B cell (primary cell): ENCODE data around the gene CHAC1. TPM values are rescaled to one million over a fixed set of nuclear protein-coding genes. Genes with fewer than 3 reads are reported as not detected.
"Not testable (repeated sequence)": the region's sequence is repeated elsewhere in the genome, so short reads cannot be mapped to it uniquely, and the experiment has no call there.

Experiments used
- ATAC-seq: fragments of 200-7000 bp; cut with Tn5 transposase; one replicate; pipeline ENCODE4 v1.10.0; 2021; ENCODE audit warnings: low read depth, mild to moderate bottlenecking, moderate number of reproducible peaks, moderate library complexity
- CTCF ChIA-PET: fragments of 350-600 bp; sonication (Branson Sonifier 250); formaldehyde crosslinking; loops from one replicate; lab custom pipeline; 2021; ENCODE audit warnings: antibody characterized with exemption, inconsistent platforms; lab: Charles Lee
- POLR2A ChIA-PET: fragments of 350-600 bp; sonication (Branson Sonifier 250); formaldehyde crosslinking; loops from one replicate; lab custom pipeline; 2021; ENCODE audit warnings: antibody characterized with exemption; lab: Charles Lee
- DNase-seq: peaks from one replicate; pipeline ENCODE4 v3.0.0; 2013
- H2AFZ ChIP-seq: 2 replicates; pipeline ENCODE4 v1.6.1; 2012; ENCODE audit warnings: mild to moderate bottlenecking, low read depth, low read length; ENCODE audit not compliant: insufficient read depth, poor library complexity, severe bottlenecking
- H3K27ac ChIP-seq, 2 donors: 1 replicate in 1 of 2; 2 replicates in 1 of 2; pipeline ENCODE4 v1.5.1; 2012 to 2013; ENCODE audit warnings: low read length in 2 of 2, mild to moderate bottlenecking in 2 of 2, moderate library complexity in 1 of 2
- H3K27me3 ChIP-seq, 4 experiments: fragments of 200-600 bp in 1 of 4; sonication (generic) in 1 of 4; replicated peaks in 1 of 4; 1 replicate in 2 of 4; 2 replicates in 2 of 4; pipeline versions ENCODE4 v1.6.1 to v1.7.0; 2013 to 2016; ENCODE audit warnings: low read length in 3 of 4, mild to moderate bottlenecking in 2 of 4, mixed read lengths in 1 of 4, moderate library complexity in 1 of 4; ENCODE audit not compliant: insufficient read depth in 4 of 4, control insufficient read depth in 3 of 4; ENCODE audit errors: control extremely low read depth in 1 of 4
- H3K36me3 ChIP-seq, 2 experiments: replicated peaks in 1 of 2; 1 replicate in 1 of 2; 2 replicates in 1 of 2; pipeline versions ENCODE4 v1.6.1 to v1.7.1; 2013; ENCODE audit warnings: low read length in 1 of 2; ENCODE audit not compliant: insufficient read depth in 2 of 2, control insufficient read depth in 1 of 2; ENCODE audit errors: control extremely low read depth in 1 of 2, extremely low read depth in 1 of 2
- H3K4me1 ChIP-seq, 2 donors: fragments of 200-600 bp in 1 of 2; sonication (generic) in 1 of 2; 1 replicate in 1 of 2; 2 replicates in 1 of 2; pipeline versions ENCODE4 v1.5.1 to v1.6.1; 2013 to 2017; ENCODE audit warnings: low read length in 2 of 2; ENCODE audit not compliant: control insufficient read depth in 2 of 2, insufficient read depth in 2 of 2
- H3K4me2 ChIP-seq: replicated peaks from 2 replicates; pipeline ENCODE3; 2012; ENCODE audit warnings: mild to moderate bottlenecking, low read depth, low read length; ENCODE audit not compliant: poor library complexity, severe bottlenecking
- H3K4me3 ChIP-seq, 5 experiments: fragments of 200-600 bp in 1 of 5; sonication (generic) in 1 of 5; 1 replicate in 3 of 5; 2 replicates in 2 of 5; pipeline versions ENCODE4 v1.5.1 to v1.7.0; 2011 to 2016; ENCODE audit warnings: low read length in 4 of 5, mild to moderate bottlenecking in 4 of 5, low read depth in 2 of 5, control low read depth in 1 of 5, moderate library complexity in 1 of 5; ENCODE audit not compliant: insufficient read depth in 1 of 5; ENCODE audit errors: control extremely low read depth in 1 of 5, extremely low read depth in 1 of 5
- H3K79me2 ChIP-seq: fragments of 200-600 bp; sonication (generic); one replicate; pipeline ENCODE4 v1.6.0; 2016; ENCODE audit warnings: low read length; ENCODE audit not compliant: control insufficient read depth, insufficient read depth
- H3K9ac ChIP-seq: fragments of 200-600 bp; sonication (generic); 2 replicates; pipeline ENCODE4 v1.6.1; 2017; ENCODE audit warnings: mild to moderate bottlenecking, low read length, moderate library complexity
- H3K9me3 ChIP-seq, 3 donors: one replicate each; pipeline versions ENCODE4 v1.6.1 to v1.7.1; 2013; ENCODE audit warnings: low read length in 2 of 3; ENCODE audit not compliant: control insufficient read depth in 2 of 3, insufficient read depth in 1 of 3; ENCODE audit errors: control extremely low read depth in 1 of 3
- H4K20me1 ChIP-seq: 2 replicates; pipeline ENCODE4 v1.6.0; 2012; ENCODE audit warnings: mild to moderate bottlenecking, low read length; ENCODE audit not compliant: insufficient read depth, control insufficient read depth, poor library complexity, severe bottlenecking
- H3K27ac Mint-ChIP-seq: one replicate; pipeline ENCODE4 v1.8.0; 2021; ENCODE audit warnings: mixed read lengths
- H3K27me3 Mint-ChIP-seq: one replicate; pipeline ENCODE4 v1.8.0; 2021; ENCODE audit warnings: mixed read lengths
- H3K4me1 Mint-ChIP-seq: one replicate; pipeline ENCODE4 v1.8.0; 2021; ENCODE audit warnings: mixed read lengths
- H3K4me3 Mint-ChIP-seq: one replicate; pipeline ENCODE4 v1.8.0; 2021; ENCODE audit warnings: mixed read lengths
- H3K9me3 Mint-ChIP-seq: one replicate; pipeline ENCODE4 v1.8.0; 2022; ENCODE audit warnings: mixed read lengths; ENCODE audit not compliant: insufficient read depth
- EZH2 ChIP-seq: IDR thresholded peaks from 2 replicates; pipeline ENCODE4 v1.6.1; 2012; ENCODE audit warnings: borderline replicate concordance, low read depth, mild to moderate bottlenecking, moderate library complexity, low read length; ENCODE audit not compliant: insufficient read depth, poor library complexity, severe bottlenecking
- WGBS: methylation state at CpG from one replicate; pipeline ENCODE4 v1.1.5; 2013; ENCODE audit warnings: missing lambda C conversion rate; ENCODE audit not compliant: insufficient coverage; 5-methylcytosine and 5-hydroxymethylcytosine counted together
- intact Hi-C: fragments of 100-400 bp; cut with micrococcal nuclease; formaldehyde crosslinking; loops from one replicate; pipeline ENCODE4 v1.10.0; 2022
- polyA plus RNA-seq: library from polyadenylated mRNA; depleted of rRNA; stranded (reverse); fragments of >200 nt; gene quantifications from 2 replicates; pipeline ENCODE4 v1.2.3, GENCODE V29; 2012
- total RNA-seq, 2 donors: library from RNA; stranded (reverse); fragments of 120-200 nt in 1 of 2; gene quantifications; 1 replicate in 1 of 2; 2 replicates in 1 of 2; pipeline versions ENCODE4 v1.2.3 to v1.2.4, GENCODE V29; 2013 to 2022
- TF ChIP-seq, protein P1 (sequence below): fragments of 200-600 bp; IDR thresholded peaks from one replicate; pipeline ENCODE4 v1.8.0; 2022; ENCODE audit warnings: antibody characterized with exemption, mild to moderate bottlenecking

CHAC1 gene
- total and polyA plus RNA-seq, 2 donors (not counting 1 experiment from before 2014, with no cell fraction given) = 0.81 to 3.6 TPM

DNA sequence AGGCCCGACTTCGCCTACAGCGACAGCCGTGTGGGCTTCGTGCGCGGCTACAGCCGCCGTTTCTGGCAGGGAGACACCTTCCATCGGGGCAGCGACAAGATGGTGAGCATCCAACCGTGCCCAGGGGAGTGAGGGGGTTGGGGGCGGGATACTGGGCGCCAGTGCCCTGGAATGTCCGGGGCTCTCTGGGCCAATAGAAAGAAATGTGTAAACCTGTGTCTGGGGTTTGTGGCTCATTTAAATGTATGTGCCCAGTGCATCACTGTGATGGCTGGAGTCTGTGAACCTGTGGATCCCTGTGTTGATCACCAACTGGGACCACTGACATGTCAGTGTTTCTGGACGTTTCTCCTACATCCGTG lies 423 bp downstream of the CHAC1 start:
- Histone ChIP-seq H3K4me1 (peaks cover 9 to 14% of the 10 kb centered on the region in 2 donors), H3K4me2 (peak overlapping the region; percentile 97), H3K9ac (peak overlapping the region; percentile 68), H3K36me3 (no peaks in the 10 kb centered on the region), H2AFZ (peak overlapping the region; percentile 92), H3K27ac (no peak overlapping the region), H3K4me3 (peak overlapping the region; percentile 28 to 74 (median 64)), H3K27me3 (peaks cover 0 to 13% (median 2%) of the 10 kb centered on the region in 4 experiments), H3K79me2 (no peaks in the 10 kb centered on the region), H3K9me3 (no peaks in the 10 kb centered on the region), H4K20me1 (no peaks in the 10 kb centered on the region)
- no peak for TF ChIP-seq EZH2
- TF ChIP-seq, protein P1, sequence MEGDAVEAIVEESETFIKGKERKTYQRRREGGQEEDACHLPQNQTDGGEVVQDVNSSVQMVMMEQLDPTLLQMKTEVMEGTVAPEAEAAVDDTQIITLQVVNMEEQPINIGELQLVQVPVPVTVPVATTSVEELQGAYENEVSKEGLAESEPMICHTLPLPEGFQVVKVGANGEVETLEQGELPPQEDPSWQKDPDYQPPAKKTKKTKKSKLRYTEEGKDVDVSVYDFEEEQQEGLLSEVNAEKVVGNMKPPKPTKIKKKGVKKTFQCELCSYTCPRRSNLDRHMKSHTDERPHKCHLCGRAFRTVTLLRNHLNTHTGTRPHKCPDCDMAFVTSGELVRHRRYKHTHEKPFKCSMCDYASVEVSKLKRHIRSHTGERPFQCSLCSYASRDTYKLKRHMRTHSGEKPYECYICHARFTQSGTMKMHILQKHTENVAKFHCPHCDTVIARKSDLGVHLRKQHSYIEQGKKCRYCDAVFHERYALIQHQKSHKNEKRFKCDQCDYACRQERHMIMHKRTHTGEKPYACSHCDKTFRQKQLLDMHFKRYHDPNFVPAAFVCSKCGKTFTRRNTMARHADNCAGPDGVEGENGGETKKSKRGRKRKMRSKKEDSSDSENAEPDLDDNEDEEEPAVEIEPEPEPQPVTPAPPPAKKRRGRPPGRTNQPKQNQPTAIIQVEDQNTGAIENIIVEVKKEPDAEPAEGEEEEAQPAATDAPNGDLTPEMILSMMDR = no peak
- Mint-ChIP-seq H3K4me3 (peak overlapping the region; percentile 93), H3K4me1 (peaks cover 18% of the 10 kb centered on the region), H3K27me3 (peaks cover 4% of the 10 kb centered on the region), H3K9me3 (no peaks in the 10 kb centered on the region), H3K27ac (peak overlapping the region; percentile 84)
- no peak for DNase-seq
- ChIA-PET CTCF (interaction anchor here (1.0 to 4.7 kb wide), 8 partner anchors 10 to 59 kb away, joined by 3 to 49 read pairs (median 4); partner anchors contain the start of genes DLL4 and VPS18), POLR2A (interaction anchor here (0.7 to 2.6 kb wide), 3 partner anchors 12 to 449 kb away, joined by 3 to 20 read pairs (median 4); partner anchors contain the start of gene INO80)
- ATAC-seq = no peak
- intact Hi-C loops = loop anchor here (1.0 to 5.0 kb wide), 5 partner anchors 11 to 278 kb away; partner anchors contain the start of genes CHP1, INO80 and VPS18
- WGBS = 10% methylated on average over 17 of the region's 17 CpGs

DNA sequence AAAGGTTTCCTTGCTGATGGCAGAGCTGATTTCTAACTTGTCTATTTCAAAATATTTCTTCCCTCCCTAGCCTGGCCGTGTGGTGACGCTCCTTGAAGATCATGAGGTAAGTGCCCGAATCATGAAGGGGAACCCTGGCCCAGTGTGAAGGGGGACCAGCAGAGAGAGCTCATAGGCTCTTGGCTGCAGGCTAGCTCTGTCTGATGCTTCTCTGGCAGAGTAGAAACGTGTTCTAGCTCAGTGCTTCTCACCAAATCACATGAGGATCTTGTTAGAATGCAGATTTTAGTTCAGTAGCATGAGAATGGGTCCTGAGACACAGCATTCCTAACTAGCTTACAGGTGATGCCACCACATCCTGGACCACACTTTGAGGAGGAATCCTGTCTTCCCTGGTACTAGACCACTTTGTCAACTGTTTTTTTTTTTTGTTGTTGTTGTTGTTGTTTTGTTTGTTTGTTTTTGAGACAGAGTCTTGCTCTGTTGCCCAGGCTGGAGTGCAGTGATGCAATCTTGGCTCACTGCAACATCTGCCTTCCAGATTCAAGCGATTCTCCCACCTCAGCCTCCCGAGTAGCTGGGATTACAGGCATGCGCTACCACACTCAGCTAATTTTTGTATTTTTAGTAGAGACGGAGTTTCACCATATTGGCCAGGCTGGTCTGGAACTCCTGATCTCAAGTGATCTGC lies 1.0 kb downstream of the CHAC1 start:
- ChIA-PET POLR2A (interaction anchor here (0.5 to 2.6 kb wide), 4 partner anchors 13 to 449 kb away, joined by 3 to 20 read pairs (median 4); no protein-coding TSS in a partner anchor), CTCF (interaction anchor here (1.5 to 4.7 kb wide), 4 partner anchors 11 to 49 kb away, joined by 4 to 49 read pairs (median 12); partner anchors contain the start of gene DLL4)
- H3K9ac ChIP-seq, H3K9me3 Mint-ChIP-seq, H4K20me1 ChIP-seq, H3K9me3 ChIP-seq, H3K79me2 ChIP-seq, H3K27ac ChIP-seq, H3K36me3 ChIP-seq, ATAC-seq, H3K27me3 ChIP-seq, H3K27me3 Mint-ChIP-seq, H3K4me3 ChIP-seq: not testable (repeated sequence)
- Mint-ChIP-seq H3K27ac (peak overlapping the region; percentile 46), H3K4me1 (peaks cover 18% of the 10 kb centered on the region), H3K4me3 (peak overlapping the region; percentile 93)
- WGBS = 80% methylated on average over 7 of the region's 8 CpGs
- DNase-seq = peak; percentile 29
- intact Hi-C loops = loop anchor here (5.0 kb wide), 1 partner anchor 163 kb away; the partner anchor contains the start of gene INO80
- peak overlapping the region; percentile 92 for H2AFZ ChIP-seq
- peaks cover 9 to 14% of the 10 kb centered on the region in 2 donors for H3K4me1 ChIP-seq
- H3K4me2 ChIP-seq = peak overlapping the region; percentile 97
